ENCODE results near the gene CD33. TPM values are rescaled to one million over a fixed set of nuclear protein-coding genes. Genes with fewer than 3 reads are reported as not detected.

Gene CD33
- total RNA-seq, 1 experiment from 2014 or later, result 0.35 TPM

GRCh38 chr19:51183629-51184028 lies 41.3 kb upstream of the CD33 start:
- no peaks in the 10 kb centered on the region; the same call in 1 of the 2 replicates for H3K27me3 ChIP-seq (ENCODE audit: insufficient read depth, low read length)
- H3K9ac ChIP-seq (ENCODE audit: extremely low read depth, insufficient read length, low read length), result no peak overlapping the region
- no peak overlapping the region for H3K4ac ChIP-seq (ENCODE audit: low read depth, low read length)
- no peak overlapping the region for H3K14ac ChIP-seq (ENCODE audit: insufficient read depth, low read length)
- H3K4me1 ChIP-seq (ENCODE audit: insufficient read depth, low read length), result no peaks in the 10 kb centered on the region
- H3K23me2 ChIP-seq (ENCODE audit: insufficient read length, low read depth, low read length, poor library complexity, severe bottlenecking), result peaks cover 2% of the 10 kb centered on the region
- DNase-seq, result no peak
- no peak overlapping the region for H4K8ac ChIP-seq (replicated peaks; ENCODE audit: insufficient read length, low read depth, low read length)
- no peak overlapping the region for H3K4me3 Mint-ChIP-seq
- H2BK15ac ChIP-seq (ENCODE audit: low read depth, low read length), result no peak overlapping the region
- no peak overlapping the region for H3K27ac Mint-ChIP-seq
- H3K36me3 Mint-ChIP-seq (ENCODE audit: insufficient read depth in 1 of 3, low read depth in 3 of 3), result no peaks in the 10 kb centered on the region; a peak in 1 of 7 replicates
- H2BK5ac ChIP-seq (ENCODE audit: insufficient read length, low read length), result no peak overlapping the region
- H3T11ph ChIP-seq (ENCODE audit: low read length), result no peak overlapping the region
- no peak overlapping the region for H2AK5ac ChIP-seq (ENCODE audit: insufficient read length, low read length)
- no peak overlapping the region for H2BK20ac ChIP-seq (ENCODE audit: low read depth, low read length, poor library complexity, severe bottlenecking)
- peaks cover 0 to 49% of the 10 kb centered on the region in 2 experiments; a peak in 3 of 5 replicates for H3K9me3 Mint-ChIP-seq
- H3K27me3 Mint-ChIP-seq (ENCODE audit: low read depth), result peaks cover 38% of the 10 kb centered on the region
- no peak overlapping the region for H2BK120ac ChIP-seq (ENCODE audit: low read depth, low read length, poor library complexity, severe bottlenecking)
- no peak for TF ChIP-seq CTCF (conservative IDR thresholded peaks at IDR 0.05)
- H3K79me2 ChIP-seq (ENCODE audit: insufficient read depth, low read length), result no peaks in the 10 kb centered on the region
- no peaks in the 10 kb centered on the region for H3K79me1 ChIP-seq (ENCODE audit: insufficient read depth, low read depth, low read length, poor library complexity, severe bottlenecking)
- WGBS (ENCODE audit: extremely low coverage, insufficient read length, low lambda C conversion rate), result no CpG with 5 or more reads among the region's 8 CpGs
- no peak overlapping the region for H2BK12ac ChIP-seq (ENCODE audit: insufficient read length, low read depth, low read length)
- no peaks in the 10 kb centered on the region for H4K20me1 ChIP-seq (ENCODE audit: control insufficient read depth, insufficient read depth, insufficient read length)
- no peak overlapping the region for H2AFZ ChIP-seq (ENCODE audit: low read length)
- no peak overlapping the region for H3K23ac ChIP-seq (ENCODE audit: insufficient read length, low read depth, low read length)
- H3K9me3 ChIP-seq (ENCODE audit: control insufficient read depth, low read depth, low read length), result no peaks in the 10 kb centered on the region
- H3K56ac ChIP-seq (ENCODE audit: insufficient read length, low read depth, low read length), result no peak overlapping the region
- no peak overlapping the region for H3K27ac ChIP-seq (ENCODE audit: insufficient read length, low read depth, low read length)
- H3K4me1 Mint-ChIP-seq, result peaks cover 0 to 2% of the 10 kb centered on the region in 2 experiments; a peak in 1 of 4 replicates
- no peak overlapping the region for H3K4me2 ChIP-seq (ENCODE audit: insufficient read depth, insufficient read length, low read length)
- H3K18ac ChIP-seq (ENCODE audit: insufficient read length, low read depth, low read length), result no peak overlapping the region
- H4K91ac ChIP-seq (ENCODE audit: insufficient read length, low read depth, low read length), result no peak overlapping the region
- H4K5ac ChIP-seq (ENCODE audit: insufficient read length, low read depth, low read length), result no peak overlapping the region

Measured in H9 (cell line).